Suprapubic skin (tissue), 3 donors: ENCODE data around the gene NACAD.

Experiments
- CTCF ChIP-seq, 2 donors: fragments of 200-600 bp in 1 of 2; fragments of 450-650 bp in 1 of 2; sonication (generic) in 1 of 2; IDR thresholded peaks; one replicate each; pipeline ENCODE4 v1.5.1; 2016 to 2019; ENCODE audit warnings: antibody characterized with exemption in 2 of 2, mild to moderate bottlenecking in 1 of 2, moderate library complexity in 1 of 2
- POLR2A ChIP-seq, 2 donors: fragments of 450-650 bp; IDR thresholded peaks; one replicate each; pipeline ENCODE4 v1.6.1; 2017; ENCODE audit warnings: antibody characterized with exemption in 2 of 2, mild to moderate bottlenecking in 2 of 2, moderate library complexity in 2 of 2

- TF ChIP-seq CTCF (IDR thresholded peaks at IDR 0.05), result no peak
- TF ChIP-seq POLR2A (IDR thresholded peaks at IDR 0.05), result no peak
Observed at GRCh38 chr7:45080958-45081669, 7.7 kb downstream of the NACAD start.
